Measurements from ENCODE around the gene AQR.

DNA sequence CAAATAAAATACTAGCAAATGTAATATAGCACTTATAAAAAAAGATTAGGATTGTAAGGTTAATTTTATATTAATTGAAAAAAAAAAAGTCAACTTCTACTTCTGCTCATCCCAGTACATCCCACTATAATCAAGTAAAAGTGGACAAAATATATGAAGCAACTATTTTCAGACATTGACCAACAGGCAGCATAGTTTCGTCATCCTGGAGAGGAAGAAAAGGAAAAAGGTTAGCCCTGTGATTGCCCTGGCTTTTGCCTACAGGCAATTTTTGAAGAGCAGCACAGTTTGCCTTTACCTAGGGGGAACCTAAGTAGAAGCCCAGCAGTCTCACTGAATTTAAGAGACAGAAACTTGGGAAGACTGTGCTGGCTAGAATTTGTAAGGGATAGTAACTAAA, 121.9 kb downstream of the AQR start:
- TF ChIP-seq EP300 (IDR thresholded peaks at IDR 0.05): no peak
- TF ChIP-seq, protein P1, sequence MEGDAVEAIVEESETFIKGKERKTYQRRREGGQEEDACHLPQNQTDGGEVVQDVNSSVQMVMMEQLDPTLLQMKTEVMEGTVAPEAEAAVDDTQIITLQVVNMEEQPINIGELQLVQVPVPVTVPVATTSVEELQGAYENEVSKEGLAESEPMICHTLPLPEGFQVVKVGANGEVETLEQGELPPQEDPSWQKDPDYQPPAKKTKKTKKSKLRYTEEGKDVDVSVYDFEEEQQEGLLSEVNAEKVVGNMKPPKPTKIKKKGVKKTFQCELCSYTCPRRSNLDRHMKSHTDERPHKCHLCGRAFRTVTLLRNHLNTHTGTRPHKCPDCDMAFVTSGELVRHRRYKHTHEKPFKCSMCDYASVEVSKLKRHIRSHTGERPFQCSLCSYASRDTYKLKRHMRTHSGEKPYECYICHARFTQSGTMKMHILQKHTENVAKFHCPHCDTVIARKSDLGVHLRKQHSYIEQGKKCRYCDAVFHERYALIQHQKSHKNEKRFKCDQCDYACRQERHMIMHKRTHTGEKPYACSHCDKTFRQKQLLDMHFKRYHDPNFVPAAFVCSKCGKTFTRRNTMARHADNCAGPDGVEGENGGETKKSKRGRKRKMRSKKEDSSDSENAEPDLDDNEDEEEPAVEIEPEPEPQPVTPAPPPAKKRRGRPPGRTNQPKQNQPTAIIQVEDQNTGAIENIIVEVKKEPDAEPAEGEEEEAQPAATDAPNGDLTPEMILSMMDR (IDR thresholded peaks at IDR 0.05): no peak
- TF ChIP-seq POLR2A (IDR thresholded peaks at IDR 0.05): no peak

Data from ovary (tissue), 3 donors.